Stimulated activated memory B cell treated with anti-CD40 and anti-IgM and Interleukin-4, amounts not matched to agents 10 μg/mL and 1 μg/mL and 100 μg/mL, for 72 hours (primary cell): ENCODE measurements around the gene CYP26B1.
"Not testable (repeated sequence)": the region's sequence is repeated elsewhere in the genome, so short reads cannot be mapped to it uniquely, and the experiment has no call there.

Experiments
- ATAC-seq: fragments of 150-1000 bp; cut with Tn5 transposase; 2 replicates; pipeline ENCODE4 v1.10.0; 2021
- H3K27ac Mint-ChIP-seq: one replicate; pipeline ENCODE4 v1.8.0; 2022; ENCODE audit warnings: mild to moderate bottlenecking, mixed read lengths
- H3K27me3 Mint-ChIP-seq: one replicate; pipeline ENCODE4 v1.8.0; 2022; ENCODE audit warnings: mixed read lengths
- H3K36me3 Mint-ChIP-seq: one replicate; pipeline ENCODE4 v1.8.0; 2022; ENCODE audit warnings: mixed read lengths
- H3K4me1 Mint-ChIP-seq: one replicate; pipeline ENCODE4 v1.8.0; 2022; ENCODE audit warnings: mixed read lengths
- H3K4me3 Mint-ChIP-seq: one replicate; pipeline ENCODE4 v1.8.0; 2022; ENCODE audit warnings: mild to moderate bottlenecking, moderate library complexity, mixed read lengths
- H3K9me3 Mint-ChIP-seq: one replicate; pipeline ENCODE4 v1.8.0; 2022; ENCODE audit warnings: mixed read lengths

Gene CYP26B1

GRCh38 chr2:72097276-72097675 is 50.4 kb downstream of the CYP26B1 start:
- H3K27ac Mint-ChIP-seq = no peak overlapping the region
- no peak for ATAC-seq
- no peaks in the 10 kb centered on the region for H3K36me3 Mint-ChIP-seq
- H3K27me3 Mint-ChIP-seq = peaks cover 9% of the 10 kb centered on the region
- H3K9me3 Mint-ChIP-seq = peaks cover 2% of the 10 kb centered on the region
- H3K4me3 Mint-ChIP-seq = no peak overlapping the region
- H3K4me1 Mint-ChIP-seq = no peaks in the 10 kb centered on the region

DNA sequence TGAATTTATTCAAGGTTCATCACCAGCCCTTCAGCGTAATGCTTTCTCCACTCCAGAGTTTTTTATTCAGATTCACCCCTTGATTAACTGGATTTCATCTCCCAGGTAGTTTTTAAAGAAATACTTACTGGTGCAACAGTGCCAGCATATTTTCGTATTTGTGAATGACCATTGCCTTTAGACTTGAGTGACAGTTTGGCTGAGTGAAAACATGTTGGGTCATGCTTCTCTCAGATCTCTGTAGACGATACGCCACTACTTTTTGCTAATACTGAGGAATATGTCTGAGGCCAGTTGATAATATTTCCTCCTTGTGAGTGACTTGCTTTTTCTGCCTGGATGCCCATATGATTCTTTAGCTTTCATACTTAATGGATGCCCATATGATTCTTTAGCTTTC is 51.5 kb downstream of the CYP26B1 start:
- Mint-ChIP-seq H3K4me3 (no peak overlapping the region), H3K4me1 (no peaks in the 10 kb centered on the region), H3K27me3 (peaks cover 9% of the 10 kb centered on the region), H3K36me3 (no peaks in the 10 kb centered on the region), H3K9me3 (peaks cover 2% of the 10 kb centered on the region), H3K27ac (no peak overlapping the region)
- ATAC-seq = no peak

DNA sequence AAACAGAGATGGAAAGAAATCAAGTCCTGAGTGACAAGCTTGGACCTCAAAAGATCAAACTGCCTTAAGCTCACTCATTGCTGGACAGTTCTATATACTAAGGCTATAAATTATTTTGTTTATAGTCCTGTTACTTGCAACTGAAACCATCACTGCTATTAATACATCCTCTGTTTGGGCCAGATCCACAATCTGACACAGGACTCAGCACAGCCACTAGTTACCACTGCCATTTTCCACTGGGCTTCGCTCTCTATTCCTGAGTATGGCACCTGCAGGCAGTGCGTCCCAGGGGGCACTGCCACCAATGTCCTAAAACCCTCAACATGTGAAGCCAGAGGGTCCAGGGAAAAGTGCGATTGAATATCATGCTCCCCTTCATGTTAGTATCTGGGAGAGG is 52.3 kb downstream of the CYP26B1 start:
- Mint-ChIP-seq H3K4me3 (no peak overlapping the region), H3K27me3 (peaks cover 9% of the 10 kb centered on the region), H3K4me1 (no peaks in the 10 kb centered on the region), H3K27ac (no peak overlapping the region), H3K36me3 (no peaks in the 10 kb centered on the region), H3K9me3 (peaks cover 2% of the 10 kb centered on the region)
- ATAC-seq = no peak

GRCh38 chr2:72094701-72095100 is 53.0 kb downstream of the CYP26B1 start:
- H3K27me3 Mint-ChIP-seq = peaks cover 9% of the 10 kb centered on the region
- no peak for ATAC-seq
- peaks cover 2% of the 10 kb centered on the region for H3K9me3 Mint-ChIP-seq
- H3K4me1 Mint-ChIP-seq = no peaks in the 10 kb centered on the region
- H3K27ac Mint-ChIP-seq = no peak overlapping the region
- no peaks in the 10 kb centered on the region for H3K36me3 Mint-ChIP-seq
- no peak overlapping the region for H3K4me3 Mint-ChIP-seq

GRCh38 chr2:72092111-72092510 is 55.6 kb downstream of the CYP26B1 start:
- Mint-ChIP-seq H3K4me1 (no peaks in the 10 kb centered on the region), H3K36me3 (no peaks in the 10 kb centered on the region), H3K27me3 (peaks cover 9% of the 10 kb centered on the region), H3K27ac (no peak overlapping the region), H3K9me3 (peaks cover 3% of the 10 kb centered on the region), H3K4me3 (no peak overlapping the region)
- ATAC-seq = no peak

GRCh38 chr2:72090781-72091482 is 56.7 kb downstream of the CYP26B1 start:
- Mint-ChIP-seq H3K27ac (no peak overlapping the region), H3K27me3 (peaks cover 9% of the 10 kb centered on the region), H3K36me3 (no peaks in the 10 kb centered on the region), H3K9me3 (peaks cover 3% of the 10 kb centered on the region), H3K4me1 (no peaks in the 10 kb centered on the region), H3K4me3 (no peak overlapping the region)
- no peak for ATAC-seq

- no peak for ATAC-seq
- H3K27ac Mint-ChIP-seq = no peak overlapping the region
Observed at GRCh38 chr2:72090271-72090720, 57.4 kb downstream of the CYP26B1 start.

GRCh38 chr2:72089537-72089936 is 58.1 kb downstream of the CYP26B1 start:
- no peak for ATAC-seq
- H3K4me1 Mint-ChIP-seq = no peaks in the 10 kb centered on the region
- peaks cover 3% of the 10 kb centered on the region for H3K9me3 Mint-ChIP-seq
- H3K27ac Mint-ChIP-seq = no peak overlapping the region
- H3K4me3 Mint-ChIP-seq = no peak overlapping the region
- peaks cover 9% of the 10 kb centered on the region for H3K27me3 Mint-ChIP-seq
- no peaks in the 10 kb centered on the region for H3K36me3 Mint-ChIP-seq

More at GRCh38 chr2:72090271-72090720, 57.4 kb downstream of the CYP26B1 start:
- Mint-ChIP-seq H3K36me3 (no peaks in the 10 kb centered on the region), H3K4me3 (no peak overlapping the region), H3K9me3 (peaks cover 3% of the 10 kb centered on the region), H3K4me1 (no peaks in the 10 kb centered on the region), H3K27me3 (peaks cover 9% of the 10 kb centered on the region)

GRCh38 chr2:72089028-72089427 is 58.6 kb downstream of the CYP26B1 start:
- Mint-ChIP-seq H3K27ac (no peak overlapping the region), H3K4me1 (no peaks in the 10 kb centered on the region), H3K9me3 (peaks cover 3% of the 10 kb centered on the region), H3K36me3 (no peaks in the 10 kb centered on the region), H3K4me3 (no peak overlapping the region), H3K27me3 (peaks cover 8% of the 10 kb centered on the region)
- no peak for ATAC-seq

GRCh38 chr2:72086871-72087633 is 60.6 kb downstream of the CYP26B1 start:
- not testable (repeated sequence) for H3K9me3 Mint-ChIP-seq, H3K27ac Mint-ChIP-seq, H3K4me1 Mint-ChIP-seq, ATAC-seq, H3K36me3 Mint-ChIP-seq, H3K4me3 Mint-ChIP-seq, H3K27me3 Mint-ChIP-seq

DNA sequence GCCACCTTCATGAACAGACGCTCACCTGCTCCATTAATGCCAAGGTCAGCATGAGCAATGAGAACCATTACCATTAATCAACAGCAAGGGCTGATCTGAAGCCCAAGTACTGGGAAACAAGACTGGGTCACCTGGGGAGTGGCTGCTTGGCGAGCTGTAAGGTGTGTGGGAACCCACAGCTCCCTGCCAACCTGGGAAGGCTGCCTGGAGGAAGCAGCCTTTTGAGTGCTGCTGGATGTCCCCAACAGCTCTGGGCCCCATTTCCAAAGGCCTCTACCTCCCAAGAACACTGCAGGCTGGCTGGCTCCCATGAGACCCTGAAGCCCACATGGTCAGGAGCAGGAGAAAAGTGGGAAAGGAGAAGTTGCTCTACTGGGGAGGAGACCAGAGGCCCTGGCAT is 62.1 kb downstream of the CYP26B1 start:
- Mint-ChIP-seq H3K36me3 (no peaks in the 10 kb centered on the region), H3K27me3 (no peaks in the 10 kb centered on the region), H3K4me3 (no peak overlapping the region), H3K9me3 (peaks cover 3% of the 10 kb centered on the region), H3K27ac (no peak overlapping the region), H3K4me1 (no peaks in the 10 kb centered on the region)
- ATAC-seq = no peak

GRCh38 chr2:72085036-72085435 is 62.6 kb downstream of the CYP26B1 start:
- no peak overlapping the region for H3K4me3 Mint-ChIP-seq
- H3K9me3 Mint-ChIP-seq = peaks cover 3% of the 10 kb centered on the region
- H3K27me3 Mint-ChIP-seq = no peaks in the 10 kb centered on the region
- no peaks in the 10 kb centered on the region for H3K4me1 Mint-ChIP-seq
- ATAC-seq = no peak
- H3K36me3 Mint-ChIP-seq = no peaks in the 10 kb centered on the region
- H3K27ac Mint-ChIP-seq = no peak overlapping the region

DNA sequence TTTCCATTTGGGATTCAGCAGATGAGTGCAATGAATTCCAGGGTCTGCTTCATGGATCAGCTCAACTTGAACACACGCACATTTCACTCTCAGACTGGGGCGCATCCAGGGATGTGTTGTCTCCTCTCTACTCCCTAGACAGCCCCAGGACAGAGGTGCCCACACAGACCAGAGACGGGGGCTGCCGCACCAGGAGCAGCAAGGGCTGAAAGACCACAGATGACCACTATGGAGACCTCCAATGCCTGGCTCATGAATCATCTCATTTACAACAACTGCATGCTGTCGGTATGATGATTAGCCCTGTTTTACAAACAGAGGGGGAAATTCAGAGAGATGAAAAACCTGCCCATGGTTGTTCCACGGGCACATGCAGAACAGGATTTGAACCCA is 63.1 kb downstream of the CYP26B1 start:
- no peak for ATAC-seq
- no peaks in the 10 kb centered on the region for H3K36me3 Mint-ChIP-seq
- H3K4me3 Mint-ChIP-seq = no peak overlapping the region
- H3K4me1 Mint-ChIP-seq = no peaks in the 10 kb centered on the region
- H3K9me3 Mint-ChIP-seq = peaks cover 3% of the 10 kb centered on the region
- no peak overlapping the region for H3K27ac Mint-ChIP-seq
- H3K27me3 Mint-ChIP-seq = no peaks in the 10 kb centered on the region

GRCh38 chr2:72083751-72084583 is 63.7 kb downstream of the CYP26B1 start:
- no peak overlapping the region for H3K4me3 Mint-ChIP-seq

DNA sequence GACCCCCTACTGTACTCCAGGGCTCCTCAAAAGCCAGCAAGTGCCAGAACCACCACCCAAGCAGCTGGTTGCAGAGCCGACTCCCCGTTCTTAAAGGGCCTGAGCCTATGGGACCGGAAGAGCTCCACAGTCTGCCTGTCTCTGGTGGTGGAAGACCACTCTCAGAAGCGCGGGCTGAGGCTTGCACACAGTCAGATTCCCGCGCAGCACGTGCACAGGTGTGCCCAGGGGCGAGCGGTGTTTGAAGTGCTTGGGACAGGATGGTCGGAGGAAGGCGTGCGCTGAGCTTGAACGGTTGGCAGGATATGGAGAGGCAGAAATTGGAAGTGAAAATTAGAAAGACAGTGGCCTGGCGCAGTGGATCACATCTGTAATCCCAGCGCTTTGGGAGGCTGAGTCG is 64.8 kb downstream of the CYP26B1 start:
- Mint-ChIP-seq H3K27me3 (peaks cover 5% of the 10 kb centered on the region), H3K4me3 (no peak overlapping the region), H3K9me3 (no peaks in the 10 kb centered on the region), H3K27ac (no peak overlapping the region), H3K4me1 (no peaks in the 10 kb centered on the region), H3K36me3 (no peaks in the 10 kb centered on the region)
- no peak for ATAC-seq

More at GRCh38 chr2:72083751-72084583, 63.7 kb downstream of the CYP26B1 start:
- Mint-ChIP-seq H3K27me3 (peaks cover 4% of the 10 kb centered on the region), H3K9me3 (peaks cover 1% of the 10 kb centered on the region), H3K27ac (no peak overlapping the region), H3K36me3 (no peaks in the 10 kb centered on the region), H3K4me1 (no peaks in the 10 kb centered on the region)
- no peak for ATAC-seq
